SH-SY5Y (cell line): Measurements from ENCODE around the gene ADGRE1.

Experiments
- GATA2 ChIP-seq: IDR thresholded peaks from 2 replicates; pipeline ENCODE4 v1.6.1; 2011; ENCODE audit warnings: mild to moderate bottlenecking, low read depth, low read length
- GATA3 ChIP-seq: IDR thresholded peaks from 2 replicates; pipeline ENCODE4 v1.6.1; 2011; ENCODE audit warnings: low read depth, mild to moderate bottlenecking, low read length, moderate library complexity

DNA sequence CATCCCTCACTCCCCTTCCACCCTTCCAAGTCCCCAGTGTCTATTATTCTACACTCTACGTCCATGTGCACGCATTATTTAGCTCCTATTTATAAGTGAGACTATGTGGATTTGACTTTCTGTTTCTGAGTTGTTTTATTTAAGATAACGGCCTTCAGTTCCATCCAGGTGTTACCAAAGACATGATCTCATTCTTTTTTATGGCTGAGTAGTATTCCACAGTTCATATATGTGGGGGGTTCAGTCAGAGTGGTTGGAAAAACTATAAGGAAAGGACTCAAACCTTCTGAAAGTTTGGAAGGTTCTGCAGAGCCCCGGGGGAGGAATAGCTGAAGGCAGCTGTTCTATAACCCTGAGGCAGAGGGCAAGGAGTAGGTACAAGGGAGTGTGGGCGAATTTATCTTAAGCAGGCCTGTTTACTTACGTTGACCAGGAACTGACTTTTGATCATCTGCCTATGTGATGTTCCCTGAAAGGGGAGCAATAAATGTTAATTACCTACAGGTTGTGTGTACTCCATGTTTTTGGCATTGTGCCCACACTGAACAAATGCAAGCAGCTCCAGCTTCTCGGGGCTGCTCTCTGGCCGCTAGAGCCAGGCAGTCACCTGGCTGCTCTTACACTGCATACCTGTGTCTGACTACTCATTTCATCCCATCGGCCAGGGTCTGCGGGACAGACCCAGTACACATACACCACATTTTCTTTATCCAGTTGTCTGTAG lies 13.5 kb upstream of the ADGRE1 start:
- TF ChIP-seq GATA3 (no peak), GATA2 (no peak)
